AG04449 (cell line): ENCODE measurements around the gene KCNF1.

Source experiments
- CTCF ChIA-PET: fragments of 350-600 bp; formaldehyde crosslinking; extraction: SDS; loops from one replicate; lab custom pipeline; 2021; ENCODE audit warnings: antibody characterized with exemption; lab: Yijun Ruan, JAX
- POLR2A ChIA-PET: fragments of 400-600, 350-600 bp; formaldehyde crosslinking; extraction: SDS; loops from one replicate; lab custom pipeline; 2020; ENCODE audit warnings: antibody characterized with exemption, inconsistent platforms; lab: Yijun Ruan, JAX
- DNase-seq: peaks from one replicate; pipeline ENCODE4 v3.0.0-alpha.2; 2010; ENCODE audit warnings: low read depth, low spot score
- H3K4me3 ChIP-seq: 2 replicates; pipeline ENCODE4 v1.5.1; 2011; ENCODE audit warnings: low read depth, mild to moderate bottlenecking, control low read depth, low read length
- CTCF ChIP-seq: IDR thresholded peaks from one replicate; pipeline ENCODE4 v1.5.1; 2011; ENCODE audit warnings: mild to moderate bottlenecking, moderate library complexity, low read length, control low read depth, inconsistent platforms; ENCODE audit not compliant: insufficient read depth; ENCODE audit errors: missing control alignments

Gene KCNF1

GRCh38 chr2:10922307-10923007 is 10.7 kb downstream of the KCNF1 start:
- CTCF ChIA-PET = interaction anchor here (1.6 to 2.2 kb wide), 2 partner anchors 90 to 202 kb away, joined by 5 read pairs; no protein-coding TSS in a partner anchor
- TF ChIP-seq CTCF = no peak
- POLR2A ChIA-PET = no interaction called here
- DNase-seq = no peak
- no peak overlapping the region for H3K4me3 ChIP-seq

- ChIA-PET CTCF (no interaction called here), POLR2A (no interaction called here)
- TF ChIP-seq CTCF = no peak
- no peak for DNase-seq
- no peak overlapping the region for H3K4me3 ChIP-seq
Observed at GRCh38 chr2:10923008-10923375, 11.3 kb downstream of the KCNF1 start.

- no peak for TF ChIP-seq CTCF
- ChIA-PET POLR2A (no interaction called here), CTCF (no interaction called here)
- DNase-seq = no peak
- no peak overlapping the region for H3K4me3 ChIP-seq
Observed at GRCh38 chr2:10923965-10924364, 12.2 kb downstream of the KCNF1 start.

GRCh38 chr2:10924441-10924840 is 12.7 kb downstream of the KCNF1 start:
- POLR2A ChIA-PET = no interaction called here
- no peak for TF ChIP-seq CTCF
- DNase-seq = no peak
- CTCF ChIA-PET = no interaction called here
- no peak overlapping the region for H3K4me3 ChIP-seq

- DNase-seq = no peak
- H3K4me3 ChIP-seq = no peak overlapping the region
- TF ChIP-seq CTCF = no peak
- ChIA-PET POLR2A (no interaction called here), CTCF (interaction anchor here (0.7 to 2.2 kb wide), 3 partner anchors 10 to 199 kb away, joined by 3 to 5 read pairs (median 3); no protein-coding TSS in a partner anchor)
Observed at GRCh38 chr2:10924859-10925258, 13.1 kb downstream of the KCNF1 start.

GRCh38 chr2:10926191-10926820 is 14.6 kb downstream of the KCNF1 start:
- no peak for DNase-seq
- TF ChIP-seq CTCF = no peak
- no peak overlapping the region for H3K4me3 ChIP-seq
- CTCF ChIA-PET = interaction anchor here (1.5 to 2.2 kb wide), 4 partner anchors 10 to 198 kb away, joined by 4 to 6 read pairs (median 6); no protein-coding TSS in a partner anchor
- POLR2A ChIA-PET = no interaction called here
